ENCODE data around the gene POLK.

DNA sequence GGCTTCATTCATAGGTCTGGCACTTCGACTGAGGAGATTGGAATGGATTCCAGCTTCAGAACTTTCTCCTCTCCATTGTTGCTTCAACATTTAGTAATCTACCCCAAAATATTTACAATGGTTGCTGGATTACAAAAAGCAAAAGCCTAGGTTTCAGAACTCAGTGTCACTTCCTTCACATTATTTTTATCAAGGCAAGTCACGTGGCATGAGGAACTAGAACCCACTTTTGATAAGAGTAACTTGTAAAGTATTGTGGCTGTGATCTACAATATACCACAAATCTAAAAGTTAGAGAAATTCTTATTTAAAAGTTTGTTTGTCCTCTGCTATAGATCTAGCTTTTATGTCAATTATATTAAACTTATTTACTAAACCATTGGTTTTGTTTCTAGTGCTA lies 59.9 kb downstream of the POLK start:
- TF ChIP-seq POLR2AphosphoS5 (IDR thresholded peaks at IDR 0.05; ENCODE audit: low read depth, low read length) (no peak), TAF1 (IDR thresholded peaks at IDR 0.05; ENCODE audit: borderline replicate concordance, insufficient read depth, low read length) (no peak)
- TF ChIP-seq, protein P1, sequence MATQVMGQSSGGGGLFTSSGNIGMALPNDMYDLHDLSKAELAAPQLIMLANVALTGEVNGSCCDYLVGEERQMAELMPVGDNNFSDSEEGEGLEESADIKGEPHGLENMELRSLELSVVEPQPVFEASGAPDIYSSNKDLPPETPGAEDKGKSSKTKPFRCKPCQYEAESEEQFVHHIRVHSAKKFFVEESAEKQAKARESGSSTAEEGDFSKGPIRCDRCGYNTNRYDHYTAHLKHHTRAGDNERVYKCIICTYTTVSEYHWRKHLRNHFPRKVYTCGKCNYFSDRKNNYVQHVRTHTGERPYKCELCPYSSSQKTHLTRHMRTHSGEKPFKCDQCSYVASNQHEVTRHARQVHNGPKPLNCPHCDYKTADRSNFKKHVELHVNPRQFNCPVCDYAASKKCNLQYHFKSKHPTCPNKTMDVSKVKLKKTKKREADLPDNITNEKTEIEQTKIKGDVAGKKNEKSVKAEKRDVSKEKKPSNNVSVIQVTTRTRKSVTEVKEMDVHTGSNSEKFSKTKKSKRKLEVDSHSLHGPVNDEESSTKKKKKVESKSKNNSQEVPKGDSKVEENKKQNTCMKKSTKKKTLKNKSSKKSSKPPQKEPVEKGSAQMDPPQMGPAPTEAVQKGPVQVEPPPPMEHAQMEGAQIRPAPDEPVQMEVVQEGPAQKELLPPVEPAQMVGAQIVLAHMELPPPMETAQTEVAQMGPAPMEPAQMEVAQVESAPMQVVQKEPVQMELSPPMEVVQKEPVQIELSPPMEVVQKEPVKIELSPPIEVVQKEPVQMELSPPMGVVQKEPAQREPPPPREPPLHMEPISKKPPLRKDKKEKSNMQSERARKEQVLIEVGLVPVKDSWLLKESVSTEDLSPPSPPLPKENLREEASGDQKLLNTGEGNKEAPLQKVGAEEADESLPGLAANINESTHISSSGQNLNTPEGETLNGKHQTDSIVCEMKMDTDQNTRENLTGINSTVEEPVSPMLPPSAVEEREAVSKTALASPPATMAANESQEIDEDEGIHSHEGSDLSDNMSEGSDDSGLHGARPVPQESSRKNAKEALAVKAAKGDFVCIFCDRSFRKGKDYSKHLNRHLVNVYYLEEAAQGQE (IDR thresholded peaks at IDR 0.05; ENCODE audit: insufficient read depth in 1 of 2, low read depth in 2 of 2, low read length in 2 of 2), result no peak

All from PFSK-1 (cell line).